ENCODE results near the gene POLN. TPM values are rescaled to one million over a fixed set of nuclear protein-coding genes. Genes with fewer than 3 reads are reported as not detected.

The POLN gene
- total and polyA plus RNA-seq, 2 of the 4 experiments (the other 2 are of a cell fraction), result 0.63 to 0.72 TPM

DNA sequence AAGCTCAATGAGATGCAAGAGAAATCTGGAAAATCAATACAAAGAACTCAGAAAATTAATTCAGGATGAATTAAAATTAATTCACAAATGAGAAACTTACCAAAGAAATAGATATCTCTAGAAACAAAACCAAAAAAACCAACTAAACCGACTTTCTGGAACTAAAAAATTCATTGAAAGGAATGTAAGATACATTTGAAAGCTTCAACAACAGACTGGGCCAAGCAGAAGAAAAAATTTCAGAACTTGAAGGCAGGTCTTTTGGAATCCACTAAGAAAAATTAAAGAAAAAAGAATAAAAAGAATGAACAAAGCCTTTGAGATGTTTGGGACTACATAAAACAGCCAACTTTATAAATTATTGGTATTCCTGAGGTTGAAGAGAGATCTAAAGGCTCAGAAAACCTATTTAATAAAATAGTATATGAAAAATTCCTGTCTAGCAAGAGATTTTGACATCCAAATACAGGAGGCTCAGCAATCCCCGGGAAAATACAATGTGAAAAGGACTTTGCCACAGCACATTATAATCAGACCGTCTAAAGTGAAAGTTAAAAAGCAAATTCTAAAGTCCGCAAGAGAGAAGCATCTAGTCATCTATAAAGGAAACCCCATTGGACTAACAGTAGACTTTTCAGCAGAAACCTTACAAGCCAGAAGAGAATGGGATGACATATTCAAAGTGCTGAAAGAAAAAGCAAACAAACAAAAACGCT lies 138.6 kb downstream of the POLN start:
- Histone ChIP-seq H4K5ac (ENCODE audit: low read depth, low read length) (no peak overlapping the region), H3K18ac (ENCODE audit: low read depth, low read length) (no peak overlapping the region), H2BK15ac (ENCODE audit: low read depth, low read length) (no peak overlapping the region), H4K8ac (ENCODE audit: low read depth in 2 of 2, low read length in 2 of 2) (no peak overlapping the region), H3K9ac (ENCODE audit: low read depth, low read length) (no peak overlapping the region), H3K56ac (ENCODE audit: extremely low read depth, insufficient read depth, low read length) (no peak overlapping the region), H2BK20ac (ENCODE audit: low read depth, low read length) (no peak overlapping the region), H2BK5ac (ENCODE audit: low read depth, low read length, poor library complexity, severe bottlenecking) (no peak overlapping the region), H3K27ac (ENCODE audit: insufficient read depth, low read length) (no peak overlapping the region), H3K79me1 (ENCODE audit: low read depth in 1 of 2, low read length in 2 of 2) (no peaks in the 10 kb centered on the region), H4K20me1 (ENCODE audit: insufficient read depth, low read length) (no peaks in the 10 kb centered on the region), H2AK9ac (replicated peaks; ENCODE audit: low read depth, low read length, poor library complexity) (no peak overlapping the region), H3K36me3 (ENCODE audit: control insufficient read depth, insufficient read depth, low read length) (no peaks in the 10 kb centered on the region), H2AK5ac (ENCODE audit: low read depth, low read length) (no peak overlapping the region), H3K4me3 (ENCODE audit: insufficient read depth, low read depth, low read length) (no peak overlapping the region), H3K23ac (ENCODE audit: low read depth, low read length) (no peak overlapping the region), H3K9me1 (ENCODE audit: insufficient read depth, low read length) (peaks cover 7% of the 10 kb centered on the region; the same call in 1 of the 2 replicates), H3K9me3 (ENCODE audit: control insufficient read depth, insufficient read depth, low read length) (peaks cover 6% of the 10 kb centered on the region), H3K27me3 (ENCODE audit: control insufficient read depth, insufficient read depth, low read length) (peaks cover 8% of the 10 kb centered on the region), H3K4me2 (ENCODE audit: low read depth, low read length) (no peak overlapping the region), H3K4ac (ENCODE audit: low read depth, low read length) (no peak overlapping the region), H2BK120ac (ENCODE audit: low read depth, low read length) (no peak overlapping the region), H3K4me1 (ENCODE audit: control insufficient read depth, insufficient read depth, low read length) (peaks cover 3% of the 10 kb centered on the region; the same call in 1 of the 2 replicates), H2AFZ (replicated peaks; ENCODE audit: low read length, poor library complexity) (no peak overlapping the region), H4K91ac (ENCODE audit: insufficient read depth, low read depth, low read length) (no peak overlapping the region), H3K14ac (replicated peaks; ENCODE audit: low read depth, low read length) (no peak overlapping the region)
- dilution Hi-C loops (cut with HindIII; ENCODE audit: low sequenced_read_pairs, unreplicated experiment), result no loop called here
- DNase-seq, result no peak
- in situ Hi-C loops (cut with MboI; ENCODE audit: low sequenced_read_pairs), result no loop called here
- no peak for ATAC-seq (ENCODE audit: low read depth)
- ChIA-PET CTCF (no interaction called here), POLR2A (ENCODE audit: unreplicated experiment) (no interaction called here)
- no peak for TF ChIP-seq RCOR1 (IDR thresholded peaks at IDR 0.05; ENCODE audit: insufficient replicate concordance, low read length)
- TF ChIP-seq, protein P1, sequence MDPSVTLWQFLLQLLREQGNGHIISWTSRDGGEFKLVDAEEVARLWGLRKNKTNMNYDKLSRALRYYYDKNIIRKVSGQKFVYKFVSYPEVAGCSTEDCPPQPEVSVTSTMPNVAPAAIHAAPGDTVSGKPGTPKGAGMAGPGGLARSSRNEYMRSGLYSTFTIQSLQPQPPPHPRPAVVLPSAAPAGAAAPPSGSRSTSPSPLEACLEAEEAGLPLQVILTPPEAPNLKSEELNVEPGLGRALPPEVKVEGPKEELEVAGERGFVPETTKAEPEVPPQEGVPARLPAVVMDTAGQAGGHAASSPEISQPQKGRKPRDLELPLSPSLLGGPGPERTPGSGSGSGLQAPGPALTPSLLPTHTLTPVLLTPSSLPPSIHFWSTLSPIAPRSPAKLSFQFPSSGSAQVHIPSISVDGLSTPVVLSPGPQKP (IDR thresholded peaks at IDR 0.05; ENCODE audit: borderline replicate concordance, low read depth, low read length), result no peak
- TF ChIP-seq RAD21 (IDR thresholded peaks at IDR 0.05; ENCODE audit: low read length), result no peak
- TF ChIP-seq MAZ (IDR thresholded peaks at IDR 0.05; ENCODE audit: borderline replicate concordance, low read depth, low read length), result no peak
- TF ChIP-seq, protein P2, sequence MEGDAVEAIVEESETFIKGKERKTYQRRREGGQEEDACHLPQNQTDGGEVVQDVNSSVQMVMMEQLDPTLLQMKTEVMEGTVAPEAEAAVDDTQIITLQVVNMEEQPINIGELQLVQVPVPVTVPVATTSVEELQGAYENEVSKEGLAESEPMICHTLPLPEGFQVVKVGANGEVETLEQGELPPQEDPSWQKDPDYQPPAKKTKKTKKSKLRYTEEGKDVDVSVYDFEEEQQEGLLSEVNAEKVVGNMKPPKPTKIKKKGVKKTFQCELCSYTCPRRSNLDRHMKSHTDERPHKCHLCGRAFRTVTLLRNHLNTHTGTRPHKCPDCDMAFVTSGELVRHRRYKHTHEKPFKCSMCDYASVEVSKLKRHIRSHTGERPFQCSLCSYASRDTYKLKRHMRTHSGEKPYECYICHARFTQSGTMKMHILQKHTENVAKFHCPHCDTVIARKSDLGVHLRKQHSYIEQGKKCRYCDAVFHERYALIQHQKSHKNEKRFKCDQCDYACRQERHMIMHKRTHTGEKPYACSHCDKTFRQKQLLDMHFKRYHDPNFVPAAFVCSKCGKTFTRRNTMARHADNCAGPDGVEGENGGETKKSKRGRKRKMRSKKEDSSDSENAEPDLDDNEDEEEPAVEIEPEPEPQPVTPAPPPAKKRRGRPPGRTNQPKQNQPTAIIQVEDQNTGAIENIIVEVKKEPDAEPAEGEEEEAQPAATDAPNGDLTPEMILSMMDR (conservative IDR thresholded peaks at IDR 0.05; ENCODE audit: low read depth, low read length), result no peak
- TF ChIP-seq FOS (IDR thresholded peaks at IDR 0.05; ENCODE audit: low read depth, low read length), result no peak
- TF ChIP-seq MAFK (IDR thresholded peaks at IDR 0.05; ENCODE audit: low read depth, low read length), result no peak
- TF ChIP-seq POLR2A (IDR thresholded peaks at IDR 0.05; ENCODE audit: low read depth, low read length), result no peak
- no peak for TF ChIP-seq CEBPB (IDR thresholded peaks at IDR 0.05; ENCODE audit: low read depth, low read length)
- TF ChIP-seq MXI1 (IDR thresholded peaks at IDR 0.05; ENCODE audit: borderline replicate concordance, low read depth, low read length), result no peak
- no peak for TF ChIP-seq NFE2L2 (IDR thresholded peaks at IDR 0.05; ENCODE audit: low read depth, low read length)
- no peak for TF ChIP-seq CHD1 (IDR thresholded peaks at IDR 0.05; ENCODE audit: low read depth, low read length)
- no peak for TF ChIP-seq RFX5 (IDR thresholded peaks at IDR 0.05; ENCODE audit: low read depth, low read length)
- no peak for TF ChIP-seq SMC3 (IDR thresholded peaks at IDR 0.05; ENCODE audit: low read depth, low read length)
- TF ChIP-seq BHLHE40 (IDR thresholded peaks at IDR 0.05; ENCODE audit: low read depth, low read length), result no peak
- TF ChIP-seq, protein P3, sequence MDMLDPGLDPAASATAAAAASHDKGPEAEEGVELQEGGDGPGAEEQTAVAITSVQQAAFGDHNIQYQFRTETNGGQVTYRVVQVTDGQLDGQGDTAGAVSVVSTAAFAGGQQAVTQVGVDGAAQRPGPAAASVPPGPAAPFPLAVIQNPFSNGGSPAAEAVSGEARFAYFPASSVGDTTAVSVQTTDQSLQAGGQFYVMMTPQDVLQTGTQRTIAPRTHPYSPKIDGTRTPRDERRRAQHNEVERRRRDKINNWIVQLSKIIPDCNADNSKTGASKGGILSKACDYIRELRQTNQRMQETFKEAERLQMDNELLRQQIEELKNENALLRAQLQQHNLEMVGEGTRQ (IDR thresholded peaks at IDR 0.05; ENCODE audit: low read depth, low read length), result no peak
- no CpG with 5 or more reads among the region's 5 CpGs for WGBS, 2 experiments (ENCODE audit: extremely low coverage in 2 of 2, insufficient read length in 1 of 2)
- BruUV-seq (replicated peaks), result no TSS peak
- intact Hi-C loops (cut with micrococcal nuclease), result no loop called here

Measured in IMR-90 (cell line).